ENCODE measurements around the gene EPS8L2. TPM values are rescaled to one million over a fixed set of nuclear protein-coding genes. Genes with fewer than 3 reads are reported as not detected.

Gene EPS8L2
- total and polyA plus RNA-seq, 2 of the 13 experiments (the other 11 are each of a cell fraction or from before 2014, with no cell fraction given): 89.3 to 416 TPM

DNA sequence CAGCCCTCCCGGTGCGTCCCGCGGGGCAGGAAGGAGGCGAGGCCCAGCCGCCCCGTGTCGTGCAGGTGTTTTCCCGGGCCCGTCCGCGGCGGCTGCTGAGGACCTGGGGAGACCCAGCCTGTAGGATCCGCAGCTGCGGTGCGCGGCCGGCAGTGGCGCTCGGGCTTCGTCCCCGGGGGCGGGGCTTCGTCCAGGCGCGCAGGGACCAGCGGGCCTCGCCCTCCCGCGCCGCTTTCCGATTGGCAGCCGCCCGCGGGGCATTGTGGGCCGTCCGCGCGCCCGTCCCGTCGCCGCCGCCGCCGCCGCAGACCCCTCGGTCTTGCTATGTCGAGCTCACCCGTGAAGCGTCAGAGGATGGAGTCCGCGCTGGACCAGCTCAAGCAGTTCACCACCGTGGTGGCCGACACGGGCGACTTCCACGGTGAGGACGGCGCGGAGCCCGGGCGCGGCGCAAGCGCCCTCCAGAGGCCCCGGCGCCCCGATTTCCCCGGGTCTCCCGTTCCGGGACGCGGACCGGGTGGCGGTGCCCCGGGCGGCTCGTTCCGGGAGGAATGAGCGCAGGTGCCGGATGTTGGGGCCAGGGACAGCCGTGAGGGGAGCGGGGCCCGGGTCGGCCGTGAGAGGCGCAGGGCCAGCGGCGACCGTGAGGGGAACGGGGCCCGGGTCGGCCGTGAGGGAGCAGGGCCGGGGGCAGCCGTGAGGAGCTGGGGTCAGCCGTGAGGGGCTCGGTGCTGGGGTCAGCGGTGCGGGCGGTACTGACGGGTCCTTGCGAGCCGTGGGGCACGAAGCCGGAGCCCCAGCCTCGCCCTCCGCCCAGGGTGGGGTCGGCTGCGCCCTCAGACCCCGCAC is 41.4 kb downstream of the EPS8L2 start, which contains the start of gene TALDO1 (continued):
- TF ChIP-seq ELF1 (CRISPR knock-in tag; IDR thresholded peaks at IDR 0.05): no peak
- TF ChIP-seq, protein P1, sequence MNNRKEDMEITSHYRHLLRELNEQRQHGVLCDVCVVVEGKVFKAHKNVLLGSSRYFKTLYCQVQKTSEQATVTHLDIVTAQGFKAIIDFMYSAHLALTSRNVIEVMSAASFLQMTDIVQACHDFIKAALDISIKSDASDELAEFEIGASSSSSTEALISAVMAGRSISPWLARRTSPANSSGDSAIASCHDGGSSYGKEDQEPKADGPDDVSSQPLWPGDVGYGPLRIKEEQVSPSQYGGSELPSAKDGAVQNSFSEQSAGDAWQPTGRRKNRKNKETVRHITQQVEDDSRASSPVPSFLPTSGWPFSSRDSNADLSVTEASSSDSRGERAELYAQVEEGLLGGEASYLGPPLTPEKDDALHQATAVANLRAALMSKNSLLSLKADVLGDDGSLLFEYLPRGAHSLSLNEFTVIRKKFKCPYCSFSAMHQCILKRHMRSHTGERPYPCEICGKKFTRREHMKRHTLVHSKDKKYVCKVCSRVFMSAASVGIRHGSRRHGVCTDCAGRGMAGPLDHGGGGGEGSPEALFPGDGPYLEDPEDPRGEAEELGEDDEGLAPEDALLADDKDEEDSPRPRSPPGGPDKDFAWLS (CRISPR knock-in tag; IDR thresholded peaks at IDR 0.05; ENCODE audit: borderline replicate concordance): 0 out of 2 replicates have a peak, but pooled peaks have one; percentile 8
- TF ChIP-seq ZNF660 (CRISPR knock-in tag; IDR thresholded peaks at IDR 0.05; ENCODE audit: borderline replicate concordance, low read depth): no peak
- TF ChIP-seq, protein P2, sequence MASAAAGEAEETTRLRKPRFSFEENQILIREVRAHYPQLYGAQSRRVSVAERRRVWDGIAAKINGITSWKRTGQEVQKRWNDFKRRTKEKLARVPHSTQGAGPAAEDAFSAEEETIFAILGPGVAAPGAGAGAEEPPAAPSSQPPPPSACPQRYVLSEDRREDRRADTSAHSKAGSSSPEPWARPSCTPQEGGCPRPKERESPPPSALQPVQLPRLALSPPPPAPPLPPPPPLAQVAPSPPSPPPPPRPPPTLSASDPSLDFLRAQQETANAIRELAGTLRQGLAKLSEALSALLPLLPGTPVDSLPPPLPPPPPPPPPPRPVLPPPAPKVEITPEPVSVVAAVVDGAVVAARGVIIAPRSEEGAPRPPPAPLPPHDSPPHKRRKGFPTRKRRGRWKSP (CRISPR knock-in tag; IDR thresholded peaks at IDR 0.05): no peak
- TF ChIP-seq ISL2 (CRISPR knock-in tag; IDR thresholded peaks at IDR 0.05): peak; percentile 24
- TF ChIP-seq HOXA3 (CRISPR knock-in tag; IDR thresholded peaks at IDR 0.05): peak; percentile 75
- 0 out of 2 replicates have a peak, but pooled peaks have one; percentile 53 for TF ChIP-seq ZSCAN29 (CRISPR knock-in tag; conservative IDR thresholded peaks at IDR 0.05)
- no peak for TF ChIP-seq ZC3H4 (CRISPR knock-in tag; IDR thresholded peaks at IDR 0.05; ENCODE audit: borderline replicate concordance)
- no peak; the same call in 1 of the 2 replicates for TF ChIP-seq ZNF430 (CRISPR knock-in tag; IDR thresholded peaks at IDR 0.05)
- TF ChIP-seq HDAC2 (CRISPR knock-in tag; IDR thresholded peaks at IDR 0.05): no peak; the same call in 1 of the 2 replicates
- TF ChIP-seq ZNF543 (CRISPR knock-in tag; IDR thresholded peaks at IDR 0.05): peak; percentile 85; the same call in 1 of the 2 replicates
- TF ChIP-seq, protein P3, sequence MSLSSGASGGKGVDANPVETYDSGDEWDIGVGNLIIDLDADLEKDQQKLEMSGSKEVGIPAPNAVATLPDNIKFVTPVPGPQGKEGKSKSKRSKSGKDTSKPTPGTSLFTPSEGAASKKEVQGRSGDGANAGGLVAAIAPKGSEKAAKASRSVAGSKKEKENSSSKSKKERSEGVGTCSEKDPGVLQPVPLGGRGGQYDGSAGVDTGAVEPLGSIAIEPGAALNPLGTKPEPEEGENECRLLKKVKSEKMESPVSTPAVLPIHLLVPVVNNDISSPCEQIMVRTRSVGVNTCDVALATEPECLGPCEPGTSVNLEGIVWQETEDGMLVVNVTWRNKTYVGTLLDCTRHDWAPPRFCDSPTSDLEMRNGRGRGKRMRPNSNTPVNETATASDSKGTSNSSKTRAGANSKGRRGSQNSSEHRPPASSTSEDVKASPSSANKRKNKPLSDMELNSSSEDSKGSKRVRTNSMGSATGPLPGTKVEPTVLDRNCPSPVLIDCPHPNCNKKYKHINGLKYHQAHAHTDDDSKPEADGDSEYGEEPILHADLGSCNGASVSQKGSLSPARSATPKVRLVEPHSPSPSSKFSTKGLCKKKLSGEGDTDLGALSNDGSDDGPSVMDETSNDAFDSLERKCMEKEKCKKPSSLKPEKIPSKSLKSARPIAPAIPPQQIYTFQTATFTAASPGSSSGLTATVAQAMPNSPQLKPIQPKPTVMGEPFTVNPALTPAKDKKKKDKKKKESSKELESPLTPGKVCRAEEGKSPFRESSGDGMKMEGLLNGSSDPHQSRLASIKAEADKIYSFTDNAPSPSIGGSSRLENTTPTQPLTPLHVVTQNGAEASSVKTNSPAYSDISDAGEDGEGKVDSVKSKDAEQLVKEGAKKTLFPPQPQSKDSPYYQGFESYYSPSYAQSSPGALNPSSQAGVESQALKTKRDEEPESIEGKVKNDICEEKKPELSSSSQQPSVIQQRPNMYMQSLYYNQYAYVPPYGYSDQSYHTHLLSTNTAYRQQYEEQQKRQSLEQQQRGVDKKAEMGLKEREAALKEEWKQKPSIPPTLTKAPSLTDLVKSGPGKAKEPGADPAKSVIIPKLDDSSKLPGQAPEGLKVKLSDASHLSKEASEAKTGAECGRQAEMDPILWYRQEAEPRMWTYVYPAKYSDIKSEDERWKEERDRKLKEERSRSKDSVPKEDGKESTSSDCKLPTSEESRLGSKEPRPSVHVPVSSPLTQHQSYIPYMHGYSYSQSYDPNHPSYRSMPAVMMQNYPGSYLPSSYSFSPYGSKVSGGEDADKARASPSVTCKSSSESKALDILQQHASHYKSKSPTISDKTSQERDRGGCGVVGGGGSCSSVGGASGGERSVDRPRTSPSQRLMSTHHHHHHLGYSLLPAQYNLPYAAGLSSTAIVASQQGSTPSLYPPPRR (CRISPR knock-in tag; IDR thresholded peaks at IDR 0.05; ENCODE audit: borderline replicate concordance): peak; percentile 35; the same call in 1 of the 2 replicates
- TF ChIP-seq ZNF850 (CRISPR knock-in tag; conservative IDR thresholded peaks at IDR 0.05): no peak
- TF ChIP-seq, protein P4, sequence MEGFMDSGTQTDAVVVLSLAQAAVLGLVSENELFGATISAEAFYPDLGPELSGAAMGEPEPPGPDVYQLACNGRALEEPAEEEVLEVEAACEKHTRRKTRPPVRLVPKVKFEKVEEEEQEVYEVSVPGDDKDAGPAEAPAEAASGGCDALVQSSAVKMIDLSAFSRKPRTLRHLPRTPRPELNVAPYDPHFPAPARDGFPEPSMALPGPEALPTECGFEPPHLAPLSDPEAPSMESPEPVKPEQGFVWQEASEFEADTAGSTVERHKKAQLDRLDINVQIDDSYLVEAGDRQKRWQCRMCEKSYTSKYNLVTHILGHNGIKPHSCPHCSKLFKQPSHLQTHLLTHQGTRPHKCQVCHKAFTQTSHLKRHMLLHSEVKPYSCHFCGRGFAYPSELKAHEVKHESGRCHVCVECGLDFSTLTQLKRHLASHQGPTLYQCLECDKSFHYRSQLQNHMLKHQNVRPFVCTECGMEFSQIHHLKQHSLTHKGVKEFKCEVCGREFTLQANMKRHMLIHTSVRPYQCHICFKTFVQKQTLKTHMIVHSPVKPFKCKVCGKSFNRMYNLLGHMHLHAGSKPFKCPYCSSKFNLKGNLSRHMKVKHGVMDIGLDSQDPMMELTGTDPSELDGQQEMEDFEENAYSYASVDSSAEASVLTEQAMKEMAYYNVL (CRISPR knock-in tag; IDR thresholded peaks at IDR 0.05; ENCODE audit: borderline replicate concordance): peak; percentile 42; the same call in 1 of the 2 replicates
- TF ChIP-seq ZNF564 (CRISPR knock-in tag; IDR thresholded peaks at IDR 0.05): peak; percentile 64

All from HepG2 (cell line).